Measurements from ENCODE around the gene FADD.

DNA sequence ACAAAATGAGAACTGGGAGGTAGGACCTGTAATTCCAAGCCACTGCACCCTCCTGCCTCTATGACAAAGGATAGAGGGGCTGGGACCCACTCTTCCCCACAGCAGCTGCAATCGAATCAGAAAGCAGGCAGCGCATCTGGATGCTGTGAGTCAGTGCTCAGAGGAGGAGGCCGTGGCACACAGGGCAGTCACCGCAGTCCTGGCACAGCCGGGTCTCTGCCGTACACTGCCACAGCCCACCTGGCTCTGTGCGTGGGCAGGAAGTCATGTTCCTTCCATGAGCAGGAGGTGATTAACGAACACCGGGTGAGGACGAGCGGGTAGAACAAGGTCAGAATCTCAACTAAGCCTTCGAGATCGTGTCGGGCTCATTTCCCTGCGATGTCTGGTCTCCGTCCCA lies 37.2 kb downstream of the FADD start:
- TF ChIP-seq CTCF (optimal IDR thresholded peaks at IDR 0.05 in 1 of 3, IDR thresholded peaks at IDR 0.05 in 1 of 3, conservative IDR thresholded peaks at IDR 0.05 in 1 of 3; ENCODE audit: extremely low read depth in 1 of 3, insufficient read depth in 2 of 3, low read length in 3 of 3) (no peak), EZH2 (IDR thresholded peaks at IDR 0.05; ENCODE audit: low read length) (no peak)

Measured in keratinocyte (primary cell).